Epithelial cell of esophagus (primary cell): Measurements from ENCODE around the gene RIT1.
"Not testable (repeated sequence)": the region's sequence is repeated elsewhere in the genome, so short reads cannot be mapped to it uniquely, and the experiment has no call there.

Experiments
- DNase-seq: peaks from one replicate; pipeline ENCODE4 v3.0.0; 2010; ENCODE audit warnings: low read depth
- H3K4me3 ChIP-seq: 2 replicates; pipeline ENCODE4 v1.5.1; 2011; ENCODE audit warnings: mild to moderate bottlenecking, low read length, control low read depth
- TF ChIP-seq, protein P1 (sequence below): IDR thresholded peaks from 2 replicates; pipeline ENCODE4 v1.5.1; 2011; ENCODE audit warnings: low read depth, mild to moderate bottlenecking, low read length, control low read depth, inconsistent platforms; ENCODE audit not compliant: insufficient read depth; ENCODE audit errors: missing control alignments

The RIT1 gene

GRCh38 chr1:155933591-155934096, 22.5 kb upstream of the RIT1 start:
- H3K4me3 ChIP-seq, result peak overlapping the region; percentile 99
- DNase-seq, result no peak
- TF ChIP-seq, protein P1, sequence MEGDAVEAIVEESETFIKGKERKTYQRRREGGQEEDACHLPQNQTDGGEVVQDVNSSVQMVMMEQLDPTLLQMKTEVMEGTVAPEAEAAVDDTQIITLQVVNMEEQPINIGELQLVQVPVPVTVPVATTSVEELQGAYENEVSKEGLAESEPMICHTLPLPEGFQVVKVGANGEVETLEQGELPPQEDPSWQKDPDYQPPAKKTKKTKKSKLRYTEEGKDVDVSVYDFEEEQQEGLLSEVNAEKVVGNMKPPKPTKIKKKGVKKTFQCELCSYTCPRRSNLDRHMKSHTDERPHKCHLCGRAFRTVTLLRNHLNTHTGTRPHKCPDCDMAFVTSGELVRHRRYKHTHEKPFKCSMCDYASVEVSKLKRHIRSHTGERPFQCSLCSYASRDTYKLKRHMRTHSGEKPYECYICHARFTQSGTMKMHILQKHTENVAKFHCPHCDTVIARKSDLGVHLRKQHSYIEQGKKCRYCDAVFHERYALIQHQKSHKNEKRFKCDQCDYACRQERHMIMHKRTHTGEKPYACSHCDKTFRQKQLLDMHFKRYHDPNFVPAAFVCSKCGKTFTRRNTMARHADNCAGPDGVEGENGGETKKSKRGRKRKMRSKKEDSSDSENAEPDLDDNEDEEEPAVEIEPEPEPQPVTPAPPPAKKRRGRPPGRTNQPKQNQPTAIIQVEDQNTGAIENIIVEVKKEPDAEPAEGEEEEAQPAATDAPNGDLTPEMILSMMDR, result no peak

DNA sequence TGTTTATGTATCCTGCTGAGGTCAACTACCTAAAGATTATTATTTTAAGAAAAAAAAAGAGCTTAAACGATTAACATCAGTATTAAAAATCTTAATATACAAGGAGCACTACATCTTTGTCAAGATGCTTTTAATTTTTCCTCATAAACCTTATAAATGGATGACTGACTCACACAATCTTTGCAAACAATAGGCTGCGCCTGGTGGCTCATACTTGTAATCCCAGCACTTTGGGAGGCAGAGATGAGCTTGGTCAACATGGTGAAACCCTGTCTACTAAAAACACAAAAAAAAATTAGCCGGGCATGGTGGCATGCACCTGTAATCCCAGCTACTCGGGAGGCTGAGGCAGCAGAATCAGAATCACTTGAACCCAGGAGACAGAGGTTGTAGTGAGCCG, 21.3 kb upstream of the RIT1 start:
- TF ChIP-seq, protein P1, result no peak
- peak overlapping the region; percentile 99 for H3K4me3 ChIP-seq
- DNase-seq, result peak; percentile 59

DNA sequence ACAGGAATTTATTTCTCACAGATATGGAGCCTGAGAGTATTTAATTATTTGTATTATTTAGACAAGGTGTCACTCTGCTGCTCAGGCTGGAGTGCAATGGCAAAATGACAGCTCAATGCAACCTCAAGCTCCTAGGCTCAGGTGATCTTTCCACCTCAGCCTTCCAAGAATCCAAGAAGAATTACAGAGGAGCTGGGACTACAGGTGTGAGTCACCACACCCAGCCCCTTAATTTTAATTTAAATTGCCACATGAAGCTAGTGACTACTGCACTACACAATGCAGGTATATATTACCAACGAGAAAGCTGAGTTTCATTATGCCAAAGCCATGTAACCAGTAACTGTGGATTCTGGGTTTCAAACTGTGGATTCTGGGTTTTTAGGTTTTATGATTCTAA, 20.9 kb upstream of the RIT1 start:
- DNase-seq, result peak; percentile 93
- H3K4me3 ChIP-seq, result peak overlapping the region; percentile 99
- TF ChIP-seq, protein P1, result no peak

DNA sequence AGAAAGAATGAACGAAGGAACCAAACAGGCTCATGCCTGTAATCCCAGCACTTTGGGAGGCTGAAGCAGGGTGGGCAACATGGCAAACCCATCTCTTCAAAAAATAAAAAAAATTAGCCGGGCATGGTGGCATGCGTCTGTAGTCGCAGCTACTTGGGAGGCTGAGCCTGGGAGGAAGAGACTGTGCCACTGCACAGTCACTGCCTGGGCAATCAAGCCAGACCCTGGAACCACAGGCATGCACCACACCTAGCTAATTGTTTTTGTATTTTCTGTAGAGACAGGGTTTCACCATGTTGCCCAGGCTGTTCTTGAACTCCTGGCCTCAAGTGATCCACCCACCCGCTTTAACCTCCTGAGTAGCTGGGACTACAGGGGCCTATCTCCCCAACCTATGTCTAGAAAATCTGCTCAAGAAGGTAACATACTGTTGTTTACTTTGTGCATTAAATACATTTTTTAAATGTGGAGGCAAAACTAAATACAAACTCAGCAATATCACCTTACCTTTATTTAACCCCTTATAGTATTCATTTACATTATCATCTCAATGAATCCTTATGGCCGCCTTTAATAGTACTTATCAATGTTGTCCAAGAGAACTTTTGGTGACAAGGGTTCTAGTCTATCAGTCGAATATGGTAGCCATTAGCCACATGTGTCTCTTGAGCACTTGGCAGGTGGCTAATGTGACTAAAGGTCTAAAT, 20.3 kb upstream of the RIT1 start:
- H3K4me3 ChIP-seq, result peak overlapping the region; percentile 99
- TF ChIP-seq, protein P1, result no peak
- DNase-seq, result peak; percentile 78

DNA sequence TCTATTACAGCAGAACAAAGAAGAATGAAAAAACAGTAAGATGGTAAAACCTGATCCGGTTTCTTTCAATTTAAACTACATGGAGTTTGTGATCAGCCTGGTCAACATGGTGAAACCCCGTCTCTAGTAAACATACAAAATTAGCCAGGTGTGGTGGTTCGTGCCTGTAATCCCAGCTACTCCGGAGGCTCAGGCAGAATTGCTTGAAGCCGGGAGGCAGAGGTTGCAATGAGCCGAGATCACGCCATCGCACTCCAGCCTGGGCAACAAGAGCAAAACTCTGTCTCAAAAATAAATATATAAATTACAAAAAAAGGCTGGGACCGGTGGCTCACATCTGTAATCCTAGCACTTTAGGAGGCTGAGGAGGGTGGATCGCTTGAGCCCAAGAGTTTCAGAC, 19.6 kb upstream of the RIT1 start:
- H3K4me3 ChIP-seq, result peak overlapping the region; percentile 99
- DNase-seq, result not testable (repeated sequence)

- DNase-seq, result peak; percentile 63
- TF ChIP-seq, protein P1, result no peak
- H3K4me3 ChIP-seq, result no peak overlapping the region
Observed at GRCh38 chr1:155929057-155929456, 17.9 kb upstream of the RIT1 start.

GRCh38 chr1:155925506-155925905, 14.4 kb upstream of the RIT1 start:
- DNase-seq, result no peak
- TF ChIP-seq, protein P1, result no peak
- no peak overlapping the region for H3K4me3 ChIP-seq
